IMR-90 (cell line): Measurements from ENCODE around the gene CARNS1. TPM values are rescaled to one million over a fixed set of nuclear protein-coding genes. Genes with fewer than 3 reads are reported as not detected.

Source experiments
- ATAC-seq: fragments of 200-7000 bp; cut with Tn5 transposase; 2 replicates; pipeline ENCODE4 v1.9.1; 2020; ENCODE audit warnings: low read depth, mild to moderate bottlenecking, moderate library complexity
- BruUV-seq: library from RNA; stranded (reverse); fragments of 400-500 nt; replicated peaks from 2 replicates; lab custom pipeline; 2021; lab: Mats Ljungman, UMichigan
- CTCF ChIA-PET: fragments of 300-600 bp; formaldehyde crosslinking; extraction: SDS; loops from one replicate; lab custom pipeline; 2021; ENCODE audit warnings: antibody characterized with exemption; lab: Yijun Ruan, JAX
- POLR2A ChIA-PET: fragments of 300-600 bp; sonication (Branson Sonifier 250); formaldehyde crosslinking; loops from one replicate; lab custom pipeline; 2022; ENCODE audit warnings: antibody characterized with exemption; ENCODE audit not compliant: unreplicated experiment; lab: Charles Lee
- DNase-seq: peaks from one replicate; pipeline ENCODE4 v3.0.0; 2013
- H2AFZ ChIP-seq: replicated peaks from 2 replicates; pipeline ENCODE3; 2013; ENCODE audit warnings: low read length, mild to moderate bottlenecking; ENCODE audit not compliant: poor library complexity
- H2AK5ac ChIP-seq: 2 replicates; pipeline ENCODE4 v1.6.1; 2013; ENCODE audit warnings: low read depth, low read length, inconsistent platforms
- H2AK9ac ChIP-seq: replicated peaks from 2 replicates; pipeline ENCODE3; 2013; ENCODE audit warnings: mild to moderate bottlenecking, low read depth, low read length, moderate library complexity; ENCODE audit not compliant: poor library complexity
- H2BK120ac ChIP-seq: 2 replicates; pipeline ENCODE4 v1.6.1; 2013; ENCODE audit warnings: low read depth, low read length, inconsistent platforms
- H2BK15ac ChIP-seq: 3 replicates; pipeline ENCODE4 v1.6.1; 2013; ENCODE audit warnings: low read depth, low read length, inconsistent platforms
- H2BK20ac ChIP-seq: 2 replicates; pipeline ENCODE4 v1.6.1; 2013; ENCODE audit warnings: low read depth, mild to moderate bottlenecking, inconsistent platforms, low read length, moderate library complexity
- H2BK5ac ChIP-seq: 2 replicates; pipeline ENCODE4 v1.6.1; 2013; ENCODE audit warnings: mild to moderate bottlenecking, low read depth, low read length, inconsistent platforms; ENCODE audit not compliant: poor library complexity, severe bottlenecking
- H3K14ac ChIP-seq: replicated peaks from 2 replicates; pipeline ENCODE4 v1.6.1; 2013; ENCODE audit warnings: low read depth, low read length, inconsistent platforms
- H3K18ac ChIP-seq: 2 replicates; pipeline ENCODE4 v1.6.1; 2013; ENCODE audit warnings: low read depth, low read length, control low read depth
- H3K23ac ChIP-seq: 2 replicates; pipeline ENCODE4 v1.6.1; 2013; ENCODE audit warnings: low read depth, low read length, inconsistent platforms
- H3K27ac ChIP-seq: 2 replicates; pipeline ENCODE4 v1.5.1; 2013; ENCODE audit warnings: mild to moderate bottlenecking, control low read depth, low read length; ENCODE audit not compliant: insufficient read depth
- H3K27me3 ChIP-seq: 2 replicates; pipeline ENCODE4 v1.6.1; 2013; ENCODE audit warnings: low read length; ENCODE audit not compliant: control insufficient read depth, insufficient read depth
- H3K36me3 ChIP-seq: 2 replicates; pipeline ENCODE4 v1.6.1; 2013; ENCODE audit warnings: low read length, mixed read lengths; ENCODE audit not compliant: control insufficient read depth, insufficient read depth
- H3K4ac ChIP-seq: 2 replicates; pipeline ENCODE4 v1.6.1; 2013; ENCODE audit warnings: low read depth, low read length, inconsistent platforms
- H3K4me1 ChIP-seq: 2 replicates; pipeline ENCODE4 v1.6.1; 2013; ENCODE audit warnings: low read length, mixed read lengths; ENCODE audit not compliant: control insufficient read depth, insufficient read depth
- H3K4me2 ChIP-seq: 2 replicates; pipeline ENCODE4 v1.6.1; 2013; ENCODE audit warnings: low read depth, mild to moderate bottlenecking, control low read depth, low read length, moderate library complexity
- H3K4me3 ChIP-seq: 2 replicates; pipeline ENCODE4 v1.5.1; 2013; ENCODE audit warnings: low read depth, mild to moderate bottlenecking, control low read depth, low read length, moderate library complexity; ENCODE audit not compliant: insufficient read depth
- H3K56ac ChIP-seq: 2 replicates; pipeline ENCODE4 v1.6.1; 2013; ENCODE audit warnings: low read length, inconsistent platforms; ENCODE audit not compliant: insufficient read depth; ENCODE audit errors: extremely low read depth
- H3K79me1 ChIP-seq, 2 experiments: 2 replicates each; pipeline ENCODE4 v1.6.1; 2013; ENCODE audit warnings: low read length in 2 of 2, inconsistent platforms in 1 of 2, low read depth in 1 of 2
- H3K9ac ChIP-seq: 2 replicates; pipeline ENCODE4 v1.6.1; 2013; ENCODE audit warnings: low read depth, low read length, control low read depth
- H3K9me1 ChIP-seq: 2 replicates; pipeline ENCODE4 v1.6.1; 2013; ENCODE audit warnings: low read length, inconsistent platforms; ENCODE audit not compliant: insufficient read depth
- H3K9me3 ChIP-seq: 2 replicates; pipeline ENCODE4 v1.6.1; 2013; ENCODE audit warnings: low read length; ENCODE audit not compliant: control insufficient read depth, insufficient read depth
- H4K20me1 ChIP-seq: 2 replicates; pipeline ENCODE4 v1.6.1; 2013; ENCODE audit warnings: low read length, inconsistent platforms; ENCODE audit not compliant: insufficient read depth
- H4K5ac ChIP-seq: 2 replicates; pipeline ENCODE4 v1.6.1; 2013; ENCODE audit warnings: mild to moderate bottlenecking, low read depth, low read length, control low read depth
- H4K8ac ChIP-seq, 2 experiments: 2 replicates each; pipeline ENCODE4 v1.6.1; 2013; ENCODE audit warnings: low read depth in 2 of 2, low read length in 2 of 2, control low read depth in 1 of 2, inconsistent platforms in 1 of 2
- H4K91ac ChIP-seq: 2 replicates; pipeline ENCODE4 v1.6.1; 2013; ENCODE audit warnings: low read depth, low read length, inconsistent platforms; ENCODE audit not compliant: insufficient read depth
- BHLHE40 ChIP-seq: fragments of 150-350 bp; IDR thresholded peaks from 2 replicates; pipeline ENCODE4 v1.6.1; 2016; ENCODE audit warnings: mild to moderate bottlenecking, low read depth, low read length
- FOS ChIP-seq: fragments of 150-350 bp; IDR thresholded peaks from 2 replicates; pipeline ENCODE4 v1.6.1; 2016; ENCODE audit warnings: low read depth, low read length
- WGBS, 2 experiments: methylation state at CpG; one replicate each; pipeline versions ENCODE4 v1.1.5 to v1.1.7; 2013; ENCODE audit warnings: missing lambda C conversion rate in 2 of 2; ENCODE audit not compliant: insufficient read length in 1 of 2; ENCODE audit errors: extremely low coverage in 2 of 2; 5-methylcytosine and 5-hydroxymethylcytosine counted together
- dilution Hi-C: fragments of 300-500 bp; cut with HindIII; formaldehyde crosslinking; loops from one replicate; pipeline ENCODE4 v1.14.3; 2018; ENCODE audit warnings: low sequenced_read_pairs; ENCODE audit not compliant: unreplicated experiment
- in situ Hi-C: fragments of 300-500 bp; cut with MboI; formaldehyde crosslinking; loops from 3 replicates; pipeline ENCODE4 v1.14.3; 2019; ENCODE audit warnings: low sequenced_read_pairs, inconsistent platforms, mixed read lengths
- intact Hi-C: fragments of 100-400 bp; cut with micrococcal nuclease; formaldehyde crosslinking; loops from 2 replicates; pipeline ENCODE4 v1.10.0; 2022
- polyA plus RNA-seq, 3 experiments: library from polyadenylated mRNA; depleted of rRNA; stranded (reverse); fragments of >200 nt; gene quantifications; 2 replicates each; pipeline ENCODE4 v1.2.3, GENCODE V29; 2012; ENCODE audit warnings: low replicate concordance in 1 of 3
- total RNA-seq: library from RNA; depleted of rRNA; stranded (reverse); fragments of >200 nt; gene quantifications from 2 replicates; pipeline ENCODE4 v1.2.3, GENCODE V29; 2012

CARNS1 gene
- total and polyA plus RNA-seq, 2 of the 4 experiments (the other 2 are of a cell fraction) = under 0.01 to 0.32 TPM

GRCh38 chr11:67456068-67456705, 40.7 kb downstream of the CARNS1 start:
- H3K4me3 ChIP-seq = no peak overlapping the region
- no peak overlapping the region for H3K4me2 ChIP-seq
- TF ChIP-seq BHLHE40 (no peak), FOS (no peak)
- intact Hi-C loops = no loop called here
- DNase-seq = no peak
- WGBS, 2 experiments = 55% methylated on average over 16 of the region's 25 CpGs; no CpG with 5 or more reads in 1 of the 2 experiments
- no peak overlapping the region for H3K9ac ChIP-seq
- no peak overlapping the region for H3K23ac ChIP-seq
- H2BK15ac ChIP-seq = no peak overlapping the region
- H3K4ac ChIP-seq = no peak overlapping the region
- H2BK120ac ChIP-seq = no peak overlapping the region
- no peak overlapping the region for H3K27ac ChIP-seq
- H3K4me1 ChIP-seq = no peaks in the 10 kb centered on the region
- ATAC-seq = no peak
- H3K27me3 ChIP-seq = peaks cover 22% of the 10 kb centered on the region; the same call in 1 of the 2 replicates
- no peak overlapping the region for H2BK20ac ChIP-seq
- dilution Hi-C loops = no loop called here
- H2AK9ac ChIP-seq = no peak overlapping the region
- no peak overlapping the region for H3K14ac ChIP-seq
- H3K18ac ChIP-seq = no peak overlapping the region
- no peaks in the 10 kb centered on the region for H3K9me1 ChIP-seq
- H2AK5ac ChIP-seq = no peak overlapping the region
- H4K91ac ChIP-seq = no peak overlapping the region
- H2BK5ac ChIP-seq = no peak overlapping the region
- in situ Hi-C loops = no loop called here
- H4K8ac ChIP-seq = no peak overlapping the region
- H3K9me3 ChIP-seq = no peaks in the 10 kb centered on the region
- CTCF ChIA-PET = no interaction called here
- no peak overlapping the region for H3K56ac ChIP-seq
- H4K5ac ChIP-seq = no peak overlapping the region
- H3K36me3 ChIP-seq = no peaks in the 10 kb centered on the region
- no peaks in the 10 kb centered on the region for H4K20me1 ChIP-seq
- BruUV-seq = no TSS peak
- H3K79me1 ChIP-seq = no peaks in the 10 kb centered on the region
- POLR2A ChIA-PET = no interaction called here
- no peak overlapping the region for H2AFZ ChIP-seq
